IMR-90 (cell line): ENCODE measurements around the gene KDM4F. TPM values are rescaled to one million over a fixed set of nuclear protein-coding genes. Genes with fewer than 3 reads are reported as not detected.

Source experiments
- ATAC-seq: fragments of 200-7000 bp; cut with Tn5 transposase; 2 replicates; pipeline ENCODE4 v1.9.1; 2020; ENCODE audit warnings: low read depth, mild to moderate bottlenecking, moderate library complexity
- BruUV-seq: library from RNA; stranded (reverse); fragments of 400-500 nt; replicated peaks from 2 replicates; lab custom pipeline; 2021; lab: Mats Ljungman, UMichigan
- CTCF ChIA-PET: fragments of 300-600 bp; formaldehyde crosslinking; extraction: SDS; loops from one replicate; lab custom pipeline; 2021; ENCODE audit warnings: antibody characterized with exemption; lab: Yijun Ruan, JAX
- POLR2A ChIA-PET: fragments of 300-600 bp; sonication (Branson Sonifier 250); formaldehyde crosslinking; loops from one replicate; lab custom pipeline; 2022; ENCODE audit warnings: antibody characterized with exemption; ENCODE audit not compliant: unreplicated experiment; lab: Charles Lee
- DNase-seq: peaks from one replicate; pipeline ENCODE4 v3.0.0; 2013
- H2AFZ ChIP-seq: replicated peaks from 2 replicates; pipeline ENCODE3; 2013; ENCODE audit warnings: low read length, mild to moderate bottlenecking; ENCODE audit not compliant: poor library complexity
- H2AK5ac ChIP-seq: 2 replicates; pipeline ENCODE4 v1.6.1; 2013; ENCODE audit warnings: low read depth, low read length, inconsistent platforms
- H2AK9ac ChIP-seq: replicated peaks from 2 replicates; pipeline ENCODE3; 2013; ENCODE audit warnings: mild to moderate bottlenecking, low read depth, low read length, moderate library complexity; ENCODE audit not compliant: poor library complexity
- H2BK120ac ChIP-seq: 2 replicates; pipeline ENCODE4 v1.6.1; 2013; ENCODE audit warnings: low read depth, low read length, inconsistent platforms
- H2BK15ac ChIP-seq: 3 replicates; pipeline ENCODE4 v1.6.1; 2013; ENCODE audit warnings: low read depth, low read length, inconsistent platforms
- H2BK20ac ChIP-seq: 2 replicates; pipeline ENCODE4 v1.6.1; 2013; ENCODE audit warnings: low read depth, mild to moderate bottlenecking, inconsistent platforms, low read length, moderate library complexity
- H2BK5ac ChIP-seq: 2 replicates; pipeline ENCODE4 v1.6.1; 2013; ENCODE audit warnings: mild to moderate bottlenecking, low read depth, low read length, inconsistent platforms; ENCODE audit not compliant: poor library complexity, severe bottlenecking
- H3K14ac ChIP-seq: replicated peaks from 2 replicates; pipeline ENCODE4 v1.6.1; 2013; ENCODE audit warnings: low read depth, low read length, inconsistent platforms
- H3K18ac ChIP-seq: 2 replicates; pipeline ENCODE4 v1.6.1; 2013; ENCODE audit warnings: low read depth, low read length, control low read depth
- H3K23ac ChIP-seq: 2 replicates; pipeline ENCODE4 v1.6.1; 2013; ENCODE audit warnings: low read depth, low read length, inconsistent platforms
- H3K27ac ChIP-seq: 2 replicates; pipeline ENCODE4 v1.5.1; 2013; ENCODE audit warnings: mild to moderate bottlenecking, control low read depth, low read length; ENCODE audit not compliant: insufficient read depth
- H3K27me3 ChIP-seq: 2 replicates; pipeline ENCODE4 v1.6.1; 2013; ENCODE audit warnings: low read length; ENCODE audit not compliant: control insufficient read depth, insufficient read depth
- H3K36me3 ChIP-seq: 2 replicates; pipeline ENCODE4 v1.6.1; 2013; ENCODE audit warnings: low read length, mixed read lengths; ENCODE audit not compliant: control insufficient read depth, insufficient read depth
- H3K4ac ChIP-seq: 2 replicates; pipeline ENCODE4 v1.6.1; 2013; ENCODE audit warnings: low read depth, low read length, inconsistent platforms
- H3K4me1 ChIP-seq: 2 replicates; pipeline ENCODE4 v1.6.1; 2013; ENCODE audit warnings: low read length, mixed read lengths; ENCODE audit not compliant: control insufficient read depth, insufficient read depth
- H3K4me2 ChIP-seq: 2 replicates; pipeline ENCODE4 v1.6.1; 2013; ENCODE audit warnings: low read depth, mild to moderate bottlenecking, control low read depth, low read length, moderate library complexity
- H3K4me3 ChIP-seq: 2 replicates; pipeline ENCODE4 v1.5.1; 2013; ENCODE audit warnings: low read depth, mild to moderate bottlenecking, control low read depth, low read length, moderate library complexity; ENCODE audit not compliant: insufficient read depth
- H3K56ac ChIP-seq: 2 replicates; pipeline ENCODE4 v1.6.1; 2013; ENCODE audit warnings: low read length, inconsistent platforms; ENCODE audit not compliant: insufficient read depth; ENCODE audit errors: extremely low read depth
- H3K79me1 ChIP-seq, 2 experiments: 2 replicates each; pipeline ENCODE4 v1.6.1; 2013; ENCODE audit warnings: low read length in 2 of 2, inconsistent platforms in 1 of 2, low read depth in 1 of 2
- H3K9ac ChIP-seq: 2 replicates; pipeline ENCODE4 v1.6.1; 2013; ENCODE audit warnings: low read depth, low read length, control low read depth
- H3K9me1 ChIP-seq: 2 replicates; pipeline ENCODE4 v1.6.1; 2013; ENCODE audit warnings: low read length, inconsistent platforms; ENCODE audit not compliant: insufficient read depth
- H3K9me3 ChIP-seq: 2 replicates; pipeline ENCODE4 v1.6.1; 2013; ENCODE audit warnings: low read length; ENCODE audit not compliant: control insufficient read depth, insufficient read depth
- H4K20me1 ChIP-seq: 2 replicates; pipeline ENCODE4 v1.6.1; 2013; ENCODE audit warnings: low read length, inconsistent platforms; ENCODE audit not compliant: insufficient read depth
- H4K5ac ChIP-seq: 2 replicates; pipeline ENCODE4 v1.6.1; 2013; ENCODE audit warnings: mild to moderate bottlenecking, low read depth, low read length, control low read depth
- H4K8ac ChIP-seq, 2 experiments: 2 replicates each; pipeline ENCODE4 v1.6.1; 2013; ENCODE audit warnings: low read depth in 2 of 2, low read length in 2 of 2, control low read depth in 1 of 2, inconsistent platforms in 1 of 2
- H4K91ac ChIP-seq: 2 replicates; pipeline ENCODE4 v1.6.1; 2013; ENCODE audit warnings: low read depth, low read length, inconsistent platforms; ENCODE audit not compliant: insufficient read depth
- ELK1 ChIP-seq: fragments of 150-350 bp; IDR thresholded peaks from 2 replicates; pipeline ENCODE4 v1.6.1; 2016; ENCODE audit warnings: low read depth, mild to moderate bottlenecking, low read length, moderate library complexity, borderline replicate concordance
- MAFK ChIP-seq: IDR thresholded peaks from 2 replicates; pipeline ENCODE4 v1.6.1; 2012; ENCODE audit warnings: low read depth, low read length, improper control_type of control experiment
- SMC3 ChIP-seq: fragments of 150-350 bp; IDR thresholded peaks from 2 replicates; pipeline ENCODE4 v1.6.1; 2016; ENCODE audit warnings: low read depth, mild to moderate bottlenecking, antibody characterized with exemption, low read length, moderate library complexity
- dilution Hi-C: fragments of 300-500 bp; cut with HindIII; formaldehyde crosslinking; loops from one replicate; pipeline ENCODE4 v1.14.3; 2018; ENCODE audit warnings: low sequenced_read_pairs; ENCODE audit not compliant: unreplicated experiment
- in situ Hi-C: fragments of 300-500 bp; cut with MboI; formaldehyde crosslinking; loops from 3 replicates; pipeline ENCODE4 v1.14.3; 2019; ENCODE audit warnings: low sequenced_read_pairs, inconsistent platforms, mixed read lengths
- intact Hi-C: fragments of 100-400 bp; cut with micrococcal nuclease; formaldehyde crosslinking; loops from 2 replicates; pipeline ENCODE4 v1.10.0; 2022
- polyA plus RNA-seq, 3 experiments: library from polyadenylated mRNA; depleted of rRNA; stranded (reverse); fragments of >200 nt; gene quantifications; 2 replicates each; pipeline ENCODE4 v1.2.3, GENCODE V29; 2012; ENCODE audit warnings: low replicate concordance in 1 of 3
- total RNA-seq: library from RNA; depleted of rRNA; stranded (reverse); fragments of >200 nt; gene quantifications from 2 replicates; pipeline ENCODE4 v1.2.3, GENCODE V29; 2012

The KDM4F gene
- total and polyA plus RNA-seq, 2 of the 4 experiments (the other 2 are of a cell fraction), result not detected

- Histone ChIP-seq H3K9me3 (no peaks in the 10 kb centered on the region), H3K56ac (no peak overlapping the region), H2BK5ac (no peak overlapping the region), H4K5ac (no peak overlapping the region), H4K20me1 (no peaks in the 10 kb centered on the region), H3K79me1 (no peaks in the 10 kb centered on the region), H2AFZ (no peak overlapping the region), H4K8ac (no peak overlapping the region), H2AK9ac (no peak overlapping the region), H4K91ac (no peak overlapping the region), H3K9me1 (no peaks in the 10 kb centered on the region), H3K14ac (no peak overlapping the region), H3K4ac (no peak overlapping the region), H3K9ac (no peak overlapping the region), H3K4me1 (no peaks in the 10 kb centered on the region), H3K4me2 (no peak overlapping the region), H3K23ac (no peak overlapping the region), H3K36me3 (no peaks in the 10 kb centered on the region), H3K27ac (no peak overlapping the region), H3K18ac (no peak overlapping the region), H2AK5ac (no peak overlapping the region), H2BK120ac (no peak overlapping the region), H2BK15ac (no peak overlapping the region), H2BK20ac (no peak overlapping the region), H3K27me3 (peaks cover 15% of the 10 kb centered on the region), H3K4me3 (no peak overlapping the region)
- no peak for ATAC-seq
- intact Hi-C loops (no loop called here), dilution Hi-C loops (no loop called here), in situ Hi-C loops (no loop called here)
- BruUV-seq, result no TSS peak
- TF ChIP-seq MAFK (peak; percentile 82), SMC3 (no peak), ELK1 (no peak)
- ChIA-PET CTCF (no interaction called here), POLR2A (no interaction called here)
- no peak for DNase-seq
Measured at GRCh38 chr11:95011376-95011775, 37.8 kb upstream of the KDM4F start.
